Fibroblast of mammary gland (primary cell): ENCODE results near the gene DDB1.

Experiments used
- DNase-seq: peaks from one replicate; pipeline ENCODE4 v3.0.0-alpha.2; 2010; ENCODE audit warnings: low read depth
- H3K4me3 ChIP-seq: 2 replicates; pipeline ENCODE4 v1.5.1; 2011; ENCODE audit warnings: low read depth, mild to moderate bottlenecking, low read length, moderate library complexity; ENCODE audit not compliant: control insufficient read depth
- CTCF ChIP-seq: conservative IDR thresholded peaks from 2 replicates; pipeline ENCODE4 v1.5.1; 2011; ENCODE audit warnings: low read depth, low read length, inconsistent platforms; ENCODE audit not compliant: control insufficient read depth, insufficient read depth

Gene DDB1

GRCh38 chr11:61298663-61299244 lies 34.2 kb downstream of the DDB1 start:
- H3K4me3 ChIP-seq: no peak overlapping the region
- no peak for TF ChIP-seq CTCF
- DNase-seq: no peak

DNA sequence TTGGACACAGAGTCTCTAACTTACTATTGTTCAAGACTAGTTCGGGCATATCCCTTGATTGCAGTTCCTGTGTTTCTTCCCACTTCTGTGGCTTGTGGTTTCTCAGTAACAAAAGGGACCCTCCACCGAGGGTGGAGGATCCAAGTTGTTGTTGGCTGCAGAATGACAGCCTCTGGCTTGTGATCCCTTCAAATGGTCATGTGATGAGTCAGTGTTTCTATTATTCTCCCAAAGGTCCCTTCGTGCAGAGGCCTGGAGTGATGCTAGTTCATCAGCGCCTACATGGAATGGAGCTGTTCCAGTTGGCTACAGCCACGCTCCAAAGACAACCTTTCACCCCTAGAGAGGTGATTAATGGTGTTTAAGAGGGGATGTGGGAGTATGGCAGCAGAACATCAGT lies 35.2 kb downstream of the DDB1 start:
- TF ChIP-seq CTCF: no peak

DNA sequence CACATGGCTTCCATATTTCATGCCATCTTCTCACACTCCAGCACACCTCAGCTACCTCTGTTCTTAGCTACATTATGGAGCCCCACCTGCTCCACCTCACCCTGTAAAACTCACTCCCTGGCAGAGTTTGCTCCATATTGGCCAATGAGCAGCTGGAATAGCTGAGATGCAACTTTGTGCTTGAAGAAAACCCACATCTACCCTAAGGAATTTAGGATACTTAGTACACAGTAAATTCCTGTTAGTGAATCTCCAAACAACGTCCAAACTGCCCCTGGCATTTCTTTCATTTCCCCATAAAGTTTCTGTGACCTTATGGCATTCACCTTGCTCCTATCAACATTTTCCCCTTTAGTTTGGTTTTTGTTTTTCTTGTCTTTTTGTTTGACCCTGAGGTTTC lies 35.6 kb downstream of the DDB1 start:
- TF ChIP-seq CTCF: no peak
- DNase-seq: no peak
- no peak overlapping the region for H3K4me3 ChIP-seq

More for the DNA sequence above, 35.2 kb downstream of the DDB1 start:
- DNase-seq: peak; percentile 99
- H3K4me3 ChIP-seq: no peak overlapping the region

GRCh38 chr11:61295596-61295926 lies 37.3 kb downstream of the DDB1 start:
- peak overlapping the region; percentile 53 for H3K4me3 ChIP-seq
- no peak for DNase-seq
- TF ChIP-seq CTCF: no peak

- peak within 1 kb of the TSS; percentile 53 for H3K4me3 ChIP-seq
- peak; percentile 33 for DNase-seq
- no peak for TF ChIP-seq CTCF
Measured at GRCh38 chr11:61294717-61295595, 37.9 kb downstream of the DDB1 start, which contains the start of gene VWCE. Gene VWCE, minus strand, starts transcription at chr11:61295316. Its CDS starts 279 bp downstream, at chr11:61295037.

DNA sequence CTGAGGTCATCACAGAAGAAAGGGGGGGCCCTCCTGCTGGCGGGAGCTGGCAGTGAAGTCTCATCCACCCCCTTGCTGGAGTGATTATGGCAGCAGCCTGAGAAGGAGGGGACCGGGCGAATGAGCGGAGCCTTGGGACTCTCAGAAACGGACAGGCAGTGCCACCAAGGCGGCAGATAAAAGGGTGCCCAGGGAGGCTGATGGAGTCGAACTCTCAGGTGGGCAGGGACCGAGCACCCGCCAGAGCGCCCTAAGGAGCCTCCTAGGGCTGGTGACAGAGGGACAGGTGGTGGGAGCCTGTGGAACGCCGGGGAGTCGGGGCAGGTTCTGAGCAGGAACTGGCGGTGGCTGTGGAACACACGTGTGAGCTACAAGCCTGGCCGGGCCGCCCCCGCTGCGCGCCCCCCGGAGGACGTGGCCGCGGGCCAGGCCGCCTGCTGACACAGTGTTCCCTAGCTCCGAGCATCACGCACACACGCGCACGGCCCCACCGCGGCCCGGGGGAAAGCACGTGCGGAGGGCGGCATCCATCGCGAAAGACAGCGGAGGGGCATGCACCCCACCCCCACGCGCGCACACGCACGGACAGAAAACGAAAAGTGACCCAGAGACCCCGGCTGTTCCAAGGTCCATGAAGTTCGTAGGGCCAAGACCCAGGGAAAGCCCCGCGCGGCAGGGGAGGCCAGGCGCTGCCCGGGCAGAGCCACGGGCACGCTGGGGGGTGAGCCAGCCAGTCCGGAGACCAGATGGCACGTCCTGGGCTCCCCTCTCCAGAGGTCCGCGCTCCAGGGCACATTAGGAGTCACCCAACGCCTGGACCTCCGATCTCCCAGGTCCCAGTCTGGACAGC lies 38.8 kb downstream of the DDB1 start:
- peak; percentile 66 for DNase-seq
- peak; percentile 8 for TF ChIP-seq CTCF
- H3K4me3 ChIP-seq: peak overlapping the region; percentile 53
